K562 (cell line): Measurements from ENCODE around the gene FTH1. TPM values are rescaled to one million over a fixed set of nuclear protein-coding genes. Genes with fewer than 3 reads are reported as not detected.

Experiments used
- C11orf30 ChIP-seq: fragments of 450-650 bp; IDR thresholded peaks from 2 replicates; pipeline ENCODE4 v1.6.1; 2016; ENCODE audit warnings: low read depth, mild to moderate bottlenecking
- CREB3 ChIP-seq: fragments of 450-650 bp; conservative IDR thresholded peaks from 2 replicates; pipeline ENCODE4 v1.6.1; 2016; ENCODE audit warnings: missing genetic modification characterization, low read depth, mild to moderate bottlenecking, missing compliant biosample characterization, moderate library complexity
- CXXC5 ChIP-seq: fragments of 250-450 bp; sonication (Bioruptor Pico); IDR thresholded peaks from 2 replicates; pipeline ENCODE4 v1.8.0; 2022; ENCODE audit warnings: inconsistent platforms, mild to moderate bottlenecking, moderate library complexity
- DNMT1 ChIP-seq: fragments of 450-650 bp; IDR thresholded peaks from 2 replicates; pipeline ENCODE4 v1.6.1; 2016; ENCODE audit warnings: antibody characterized with exemption, mild to moderate bottlenecking
- GTF2A2 ChIP-seq: IDR thresholded peaks from 2 replicates; pipeline ENCODE4 v1.6.1; 2016; ENCODE audit warnings: mild to moderate bottlenecking, missing genetic modification characterization, missing compliant biosample characterization
- HNRNPH1 ChIP-seq: fragments of 200-400 bp; formaldehyde crosslinking; optimal IDR thresholded peaks from 2 replicates; pipeline ENCODE3; 2017; ENCODE audit warnings: low read depth, mild to moderate bottlenecking, low read length, moderate library complexity
- KLF16 ChIP-seq: IDR thresholded peaks from 2 replicates; pipeline ENCODE4 v1.6.1; 2016; ENCODE audit warnings: antibody characterized with exemption
- MAFF ChIP-seq: IDR thresholded peaks from 2 replicates; pipeline ENCODE4 v1.6.1; 2012; ENCODE audit warnings: low read length, improper control_type of control experiment
- MEIS2 ChIP-seq: fragments of 450-650 bp; IDR thresholded peaks from 2 replicates; pipeline ENCODE4 v1.6.1; 2014; ENCODE audit warnings: mild to moderate bottlenecking; ENCODE audit not compliant: partially characterized antibody
- NELFE ChIP-seq: IDR thresholded peaks from 2 replicates; pipeline ENCODE4 v1.6.1; 2011; ENCODE audit warnings: mild to moderate bottlenecking; ENCODE audit not compliant: insufficient read depth, insufficient read length
- NFIC ChIP-seq: fragments of 450-650 bp; IDR thresholded peaks from 2 replicates; pipeline ENCODE4 v1.6.1; 2017; ENCODE audit warnings: mild to moderate bottlenecking, inconsistent platforms
- PCBP2 ChIP-seq: fragments of 200-400 bp; formaldehyde crosslinking; IDR thresholded peaks from 2 replicates; pipeline ENCODE4 v1.6.1; 2018; ENCODE audit warnings: low read length, low read depth, mild to moderate bottlenecking, moderate library complexity; ENCODE audit not compliant: poor library complexity, severe bottlenecking
- PHF20 ChIP-seq: fragments of 450-650 bp; IDR thresholded peaks from 2 replicates; pipeline ENCODE4 v1.6.1; 2018; ENCODE audit not compliant: partially characterized antibody
- POLR3G ChIP-seq: IDR thresholded peaks from 2 replicates; pipeline ENCODE4 v1.6.1; 2011; ENCODE audit not compliant: insufficient read length, insufficient replicate concordance; ENCODE audit errors: extremely low read depth
- PPARD ChIP-seq: fragments of 250-450 bp; sonication (Bioruptor Pico); IDR thresholded peaks from 2 replicates; pipeline ENCODE4 v1.8.0; 2022; ENCODE audit warnings: inconsistent platforms, mild to moderate bottlenecking, moderate library complexity
- RUNX1 ChIP-seq: sonication (generic); IDR thresholded peaks from 2 replicates; pipeline ENCODE4 v1.6.1; 2016; ENCODE audit warnings: antibody characterized with exemption, low read depth
- SMARCC2 ChIP-seq: fragments of 450-650 bp; IDR thresholded peaks from 2 replicates; pipeline ENCODE4 v1.6.1; 2017; ENCODE audit warnings: antibody characterized with exemption, moderate library complexity, mild to moderate bottlenecking, low read depth
- SRSF1 ChIP-seq: fragments of 200-400 bp; formaldehyde crosslinking; IDR thresholded peaks from 2 replicates; pipeline ENCODE4 v1.6.1; 2017; ENCODE audit warnings: mild to moderate bottlenecking, low read depth, low read length, moderate library complexity
- TEAD4 ChIP-seq, 2 experiments: sonication (generic) in 1 of 2; formaldehyde crosslinking in 1 of 2; IDR thresholded peaks; 2 replicates each; pipeline versions ENCODE4 v1.6.1 to v1.8.0; 2012 to 2022; ENCODE audit warnings: borderline replicate concordance in 1 of 2, inconsistent platforms in 1 of 2, low read length in 1 of 2, mild to moderate bottlenecking in 1 of 2, missing genetic modification reagents in 1 of 2
- THRB ChIP-seq: fragments of 450-650 bp; formaldehyde crosslinking; conservative IDR thresholded peaks from 2 replicates; pipeline ENCODE4 v1.4.0; 2022; ENCODE audit warnings: mild to moderate bottlenecking, missing genetic modification characterization
- TRIM28 ChIP-seq: fragments of 450-650 bp; IDR thresholded peaks from 2 replicates; pipeline ENCODE4 v1.6.1; 2017
- ZBTB7A ChIP-seq: IDR thresholded peaks from 2 replicates; pipeline ENCODE4 v1.6.1; 2011; ENCODE audit warnings: low read depth, mild to moderate bottlenecking, low read length, moderate library complexity, borderline replicate concordance; ENCODE audit not compliant: control insufficient read depth
- ZFPM2 ChIP-seq: fragments of 250-450 bp; sonication (Bioruptor Pico); IDR thresholded peaks from 2 replicates; pipeline ENCODE4 v1.5.1; 2022; ENCODE audit warnings: mild to moderate bottlenecking
- ZNF174 ChIP-seq: fragments of 250-450 bp; sonication (Bioruptor Pico); IDR thresholded peaks from 2 replicates; pipeline ENCODE4 v1.4.0; 2020; ENCODE audit warnings: mild to moderate bottlenecking
- ZNF274 ChIP-seq: IDR thresholded peaks from 2 replicates; pipeline ENCODE4 v1.6.1; 2011; ENCODE audit warnings: low read depth, mild to moderate bottlenecking, low read length, moderate library complexity, borderline replicate concordance
- ZNF696 ChIP-seq: fragments of 250-450 bp; sonication (Bioruptor Pico); conservative IDR thresholded peaks from 2 replicates; pipeline ENCODE4 v1.4.0; 2020; ENCODE audit warnings: mild to moderate bottlenecking, moderate library complexity
- ZNF830 ChIP-seq: fragments of 250-450 bp; sonication (Bioruptor Pico); IDR thresholded peaks from 2 replicates; pipeline ENCODE4 v1.5.0; 2021; ENCODE audit warnings: mild to moderate bottlenecking
- polyA plus RNA-seq, 8 experiments: library from polyadenylated mRNA; depleted of rRNA in 4 of 8; stranded (reverse) in 5 of 8; unstranded in 3 of 8; fragments of >200 nt; fragmentation: Nextera tagmentation in 2 of 8; fragmentation: Illumina TruSeq in 1 of 8; extraction: Ambion mirVana in 2 of 8; extraction: Trizol in 1 of 8; gene quantifications; 2 replicates each; pipeline versions ENCODE4 v1.2.1 to v1.2.3, GENCODE V29; 2011 to 2014; ENCODE audit warnings: inconsistent platforms in 1 of 8, missing spikeins in 1 of 8
- total RNA-seq, 7 experiments: library from RNA; depleted of rRNA in 6 of 7; stranded (reverse); fragments of >200 nt in 6 of 7; fragmentation: Illumina TruSeq in 2 of 7; extraction: Trizol in 2 of 7; gene quantifications; 2 replicates each; pipeline versions ENCODE4 v1.2.1 to v1.2.3, GENCODE V29; 2011 to 2021; ENCODE audit warnings: low replicate concordance in 1 of 7
- TF ChIP-seq, protein P1 (sequence below): fragments of 250-450 bp; sonication (Bioruptor Pico); IDR thresholded peaks from 2 replicates; pipeline ENCODE4 v1.5.0; 2020; ENCODE audit warnings: mild to moderate bottlenecking

FTH1 gene
- total and polyA plus RNA-seq, 9 of the 15 experiments (the other 6 are each of a cell fraction or from before 2014, with no cell fraction given), result 370 to 3,146 (median 802) TPM

- TF ChIP-seq DNMT1, result no peak
- TF ChIP-seq HNRNPH1, result no peak
- no peak for TF ChIP-seq PCBP2
- no peak for TF ChIP-seq TRIM28
- TF ChIP-seq GTF2A2 (tag), result no peak
- TF ChIP-seq, protein P1, sequence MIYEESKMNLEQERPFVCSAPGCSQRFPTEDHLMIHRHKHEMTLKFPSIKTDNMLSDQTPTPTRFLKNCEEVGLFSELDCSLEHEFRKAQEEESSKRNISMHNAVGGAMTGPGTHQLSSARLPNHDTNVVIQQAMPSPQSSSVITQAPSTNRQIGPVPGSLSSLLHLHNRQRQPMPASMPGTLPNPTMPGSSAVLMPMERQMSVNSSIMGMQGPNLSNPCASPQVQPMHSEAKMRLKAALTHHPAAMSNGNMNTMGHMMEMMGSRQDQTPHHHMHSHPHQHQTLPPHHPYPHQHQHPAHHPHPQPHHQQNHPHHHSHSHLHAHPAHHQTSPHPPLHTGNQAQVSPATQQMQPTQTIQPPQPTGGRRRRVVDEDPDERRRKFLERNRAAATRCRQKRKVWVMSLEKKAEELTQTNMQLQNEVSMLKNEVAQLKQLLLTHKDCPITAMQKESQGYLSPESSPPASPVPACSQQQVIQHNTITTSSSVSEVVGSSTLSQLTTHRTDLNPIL (CRISPR knock-in tag), result no peak
- TF ChIP-seq ZNF174 (CRISPR knock-in tag), result no peak
- no peak for TF ChIP-seq THRB (CRISPR knock-in tag)
- no peak for TF ChIP-seq SRSF1
- no peak for TF ChIP-seq MEIS2
- TF ChIP-seq ZFPM2 (CRISPR knock-in tag), result no peak
- TF ChIP-seq PHF20, result peak; percentile 39
- TF ChIP-seq POLR3G, result no peak
- TF ChIP-seq ZNF274, result no peak
- no peak for TF ChIP-seq PPARD (CRISPR knock-in tag)
- no peak for TF ChIP-seq TEAD4 (IDR thresholded peaks at IDR 0.05; ENCODE audit: low read length)
- TF ChIP-seq TEAD4 (CRISPR knock-in tag; IDR thresholded peaks at IDR 0.05; ENCODE audit: borderline replicate concordance), result no peak
- no peak for TF ChIP-seq KLF16
- no peak for TF ChIP-seq NELFE
- TF ChIP-seq MAFF, result no peak
- peak; percentile 23; the same call in 1 of the 2 replicates for TF ChIP-seq NFIC
- no peak for TF ChIP-seq ZNF830
- TF ChIP-seq C11orf30, result no peak
- no peak for TF ChIP-seq CREB3 (tag)
- no peak for TF ChIP-seq RUNX1
- no peak for TF ChIP-seq ZNF696
- TF ChIP-seq CXXC5 (CRISPR knock-in tag), result peak; percentile 86
- TF ChIP-seq ZBTB7A, result peak; percentile 53; the same call in 1 of the 2 replicates
- no peak for TF ChIP-seq SMARCC2
Measured at GRCh38 chr11:61917334-61918109, 49.9 kb downstream of the FTH1 start, which contains the start of gene RAB3IL1 (continued).
